HUES6 (cell line): ENCODE results near the gene GALC.

Experiments used
- H3K27ac ChIP-seq: 2 replicates; pipeline ENCODE4 v1.7.0; 2013; ENCODE audit warnings: low read depth, mild to moderate bottlenecking, low read length, inconsistent platforms
- H3K27me3 ChIP-seq: 2 replicates; pipeline ENCODE4 v1.6.1; 2013; ENCODE audit warnings: low read length; ENCODE audit not compliant: control insufficient read depth, insufficient read depth
- H3K36me3 ChIP-seq: 2 replicates; pipeline ENCODE4 v1.6.1; 2013; ENCODE audit warnings: low read length; ENCODE audit not compliant: control insufficient read depth, insufficient read depth
- H3K4me1 ChIP-seq: 2 replicates; pipeline ENCODE4 v1.6.1; 2013; ENCODE audit warnings: low read length; ENCODE audit not compliant: control insufficient read depth, insufficient read depth
- H3K4me3 ChIP-seq: 2 replicates; pipeline ENCODE4 v1.5.1; 2013; ENCODE audit warnings: low read depth, low read length
- H3K9ac ChIP-seq: one replicate; pipeline ENCODE4 v1.6.1; 2013; ENCODE audit warnings: mild to moderate bottlenecking, low read length
- H3K9me3 ChIP-seq: 2 replicates; pipeline ENCODE4 v1.6.1; 2013; ENCODE audit warnings: low read depth, low read length; ENCODE audit not compliant: control insufficient read depth, insufficient read depth

Gene GALC

DNA sequence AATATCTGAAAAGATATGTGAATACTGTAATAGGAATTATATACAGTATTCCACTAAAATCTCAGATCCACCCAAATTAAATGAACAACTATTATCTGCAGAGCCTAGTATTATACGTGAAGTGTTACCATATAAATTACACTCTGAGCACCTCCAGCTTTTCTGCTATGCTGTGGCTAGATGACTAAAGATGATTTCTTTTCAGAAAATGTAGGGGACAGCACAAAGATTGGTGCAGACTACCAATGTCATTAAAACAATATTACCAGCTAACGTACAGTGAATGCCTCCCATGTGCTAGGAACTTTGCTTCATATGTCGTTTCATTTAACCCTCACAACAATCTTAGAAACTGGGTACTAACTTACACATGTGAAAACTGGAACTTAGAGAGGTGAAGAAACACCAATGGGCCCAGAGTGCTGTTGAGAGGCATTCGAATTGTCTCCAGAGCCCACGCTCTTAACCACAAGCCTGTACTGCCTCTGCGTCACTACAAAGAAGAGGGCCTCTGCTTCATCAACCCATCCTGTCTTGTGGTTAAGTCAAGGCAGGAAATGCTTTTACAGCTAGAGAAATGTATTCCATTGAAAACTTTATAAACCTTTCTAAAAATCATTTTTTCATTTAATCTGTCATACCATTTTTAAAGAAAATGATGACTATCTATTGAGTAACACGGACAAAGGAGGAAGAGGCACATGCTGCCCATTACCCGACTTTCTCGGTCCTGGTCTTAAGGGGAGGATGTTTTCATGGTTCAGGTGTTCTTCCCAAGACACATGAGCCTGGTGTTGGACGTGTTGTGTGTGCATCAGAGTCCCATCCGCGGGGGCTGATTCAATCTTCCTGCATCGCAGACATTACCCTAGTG, 13.2 kb upstream of the GALC start:
- Histone ChIP-seq H3K27ac (no peak overlapping the region), H3K27me3 (no peaks in the 10 kb centered on the region), H3K4me3 (no peak overlapping the region), H3K4me1 (no peaks in the 10 kb centered on the region), H3K9me3 (no peaks in the 10 kb centered on the region), H3K36me3 (no peaks in the 10 kb centered on the region), H3K9ac (no peak overlapping the region)

DNA sequence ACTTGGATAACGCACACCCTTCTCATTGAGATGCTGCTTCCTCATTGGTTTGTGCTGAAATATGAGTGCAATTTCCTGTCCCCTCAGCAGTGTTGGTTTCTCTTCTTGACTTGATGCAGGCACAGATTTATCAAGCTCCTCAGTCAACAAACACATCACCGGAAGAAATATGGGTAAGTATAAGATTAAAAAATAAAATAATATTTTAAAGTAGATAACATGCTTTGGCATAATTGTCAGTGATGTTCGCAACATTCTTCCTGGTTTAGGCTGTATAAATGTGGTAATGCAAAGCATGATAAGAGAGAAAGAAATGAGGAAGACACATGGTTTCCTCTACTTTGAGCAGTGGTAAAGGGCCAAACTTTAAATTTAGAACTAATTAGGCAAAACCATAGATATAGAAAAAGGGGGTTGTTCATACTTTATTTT, 12.1 kb upstream of the GALC start, which contains the start of gene GPR65:
TSS of gene GPR65 (plus strand) at position 86 of the 432 bp plus-strand sequence. CDS start 5,713 bp downstream, outside the sequence.
- Histone ChIP-seq H3K36me3 (no peaks in the 10 kb centered on the region), H3K4me1 (no peaks in the 10 kb centered on the region), H3K4me3 (no peak within 1 kb of the TSS), H3K27me3 (no peaks in the 10 kb centered on the region), H3K9me3 (no peaks in the 10 kb centered on the region), H3K27ac (no peak within 1 kb of the TSS), H3K9ac (no peak within 1 kb of the TSS)

DNA sequence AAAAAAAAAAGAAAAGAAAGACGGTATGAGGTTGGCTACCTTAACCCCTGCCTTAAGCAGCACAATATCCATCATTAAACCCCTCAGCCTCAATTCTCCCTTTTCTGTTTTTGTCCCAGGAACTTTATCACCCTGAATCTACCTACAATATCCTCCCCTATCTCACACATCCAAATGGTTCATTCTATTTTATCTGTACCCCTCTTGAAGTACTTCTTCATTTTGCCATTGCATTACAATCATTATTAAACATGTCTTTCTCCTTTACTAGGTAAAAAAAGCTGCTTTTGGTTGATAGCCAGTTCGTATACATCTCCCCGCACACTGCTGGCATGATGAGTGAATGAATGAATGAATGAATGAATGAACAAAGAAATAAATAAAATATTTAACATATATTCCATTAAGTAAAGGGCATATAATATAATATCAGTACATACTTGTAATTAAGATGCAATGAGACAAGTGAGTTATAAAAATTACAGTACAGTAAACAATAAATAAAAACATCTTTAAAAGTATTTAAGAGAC, 11.6 kb upstream of the GALC start:
- no peak overlapping the region for H3K4me3 ChIP-seq
- H3K27ac ChIP-seq, result no peak overlapping the region
- H3K4me1 ChIP-seq, result no peaks in the 10 kb centered on the region
- H3K9ac ChIP-seq, result no peak overlapping the region
- no peaks in the 10 kb centered on the region for H3K27me3 ChIP-seq
- H3K36me3 ChIP-seq, result no peaks in the 10 kb centered on the region
- H3K9me3 ChIP-seq, result no peaks in the 10 kb centered on the region

DNA sequence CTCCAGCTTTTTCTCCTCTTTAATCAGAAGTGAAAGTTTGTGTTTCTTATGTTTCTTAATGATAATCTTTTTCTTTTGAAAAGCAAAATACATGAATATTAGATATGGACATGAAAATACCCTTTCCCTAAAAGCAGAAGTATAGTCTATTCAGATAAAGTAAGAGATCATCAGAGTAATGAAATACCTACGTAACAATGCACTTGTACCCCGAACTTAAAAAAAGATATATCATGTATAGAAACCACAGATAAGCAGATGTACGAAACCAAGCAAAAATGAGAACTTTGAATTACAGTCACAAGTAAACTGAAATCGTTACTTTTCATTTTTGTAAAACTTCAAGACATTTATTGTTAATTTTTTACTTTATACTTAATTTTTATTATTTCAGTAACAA, 10.4 kb upstream of the GALC start:
- no peak overlapping the region for H3K9ac ChIP-seq
- H3K27ac ChIP-seq, result no peak overlapping the region
- H3K4me1 ChIP-seq, result no peaks in the 10 kb centered on the region
- H3K27me3 ChIP-seq, result no peaks in the 10 kb centered on the region
- no peaks in the 10 kb centered on the region for H3K36me3 ChIP-seq
- no peak overlapping the region for H3K4me3 ChIP-seq
- H3K9me3 ChIP-seq, result no peaks in the 10 kb centered on the region

DNA sequence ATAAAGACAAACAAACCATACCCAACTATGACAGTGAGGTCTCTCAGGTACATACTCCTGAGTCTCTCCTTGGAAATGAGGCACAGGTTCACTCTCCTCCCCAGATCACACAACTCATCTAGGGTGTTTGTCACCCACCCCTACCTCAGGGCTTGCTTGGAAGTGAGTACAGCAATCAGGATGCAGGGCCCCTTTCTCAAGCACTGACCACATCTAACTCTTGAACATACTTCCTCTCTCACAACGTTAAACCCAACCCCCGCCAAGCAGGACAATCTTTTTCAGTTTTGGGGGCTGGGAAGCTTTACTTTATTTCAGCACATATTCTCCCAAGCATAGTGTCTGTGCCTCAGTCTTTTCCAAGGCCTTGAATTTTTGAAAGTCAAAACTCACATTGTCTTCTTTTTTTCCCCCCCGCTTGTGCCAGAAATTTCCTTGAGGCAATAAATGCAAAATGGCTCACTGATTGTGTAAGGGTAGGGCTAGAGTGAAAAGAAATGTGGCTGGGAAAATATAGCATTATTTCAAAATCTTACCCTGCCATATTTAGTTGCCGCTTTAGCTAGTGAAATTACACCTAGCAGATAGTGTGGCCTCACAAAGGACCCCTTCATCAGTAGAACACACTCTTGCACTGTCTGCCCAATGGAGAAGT, 9.6 kb upstream of the GALC start:
- H3K27ac ChIP-seq, result no peak overlapping the region
- no peaks in the 10 kb centered on the region for H3K4me1 ChIP-seq

DNA sequence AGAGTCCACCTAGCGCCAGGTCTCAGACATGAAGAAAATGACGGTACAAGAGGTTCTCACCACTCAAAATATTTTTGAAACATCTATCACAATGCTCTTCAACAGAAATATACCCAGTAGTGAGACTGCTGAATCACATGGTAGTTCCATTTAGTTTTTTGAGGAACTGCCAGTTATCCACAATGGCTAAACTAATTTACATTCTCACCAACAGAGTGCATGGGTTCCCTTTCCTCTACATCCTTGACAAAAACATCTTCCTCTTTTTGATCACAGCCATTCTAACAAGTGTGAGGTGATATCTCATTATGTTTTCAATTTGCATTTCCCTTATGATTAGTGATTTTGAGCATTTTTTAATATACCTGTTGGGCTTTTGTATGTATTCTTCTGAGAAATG, 6.3 kb upstream of the GALC start:
- Histone ChIP-seq H3K27me3 (no peaks in the 10 kb centered on the region), H3K27ac (no peak overlapping the region), H3K4me1 (peaks cover 5% of the 10 kb centered on the region; the same call in 1 of the 2 replicates), H3K36me3 (no peaks in the 10 kb centered on the region), H3K4me3 (no peak overlapping the region), H3K9me3 (no peaks in the 10 kb centered on the region), H3K9ac (no peak overlapping the region)

More for the DNA sequence above, 9.6 kb upstream of the GALC start:
- H3K9ac ChIP-seq, result no peak overlapping the region
- H3K27me3 ChIP-seq, result no peaks in the 10 kb centered on the region
- no peaks in the 10 kb centered on the region for H3K9me3 ChIP-seq
- H3K4me3 ChIP-seq, result no peak overlapping the region
- no peaks in the 10 kb centered on the region for H3K36me3 ChIP-seq

DNA sequence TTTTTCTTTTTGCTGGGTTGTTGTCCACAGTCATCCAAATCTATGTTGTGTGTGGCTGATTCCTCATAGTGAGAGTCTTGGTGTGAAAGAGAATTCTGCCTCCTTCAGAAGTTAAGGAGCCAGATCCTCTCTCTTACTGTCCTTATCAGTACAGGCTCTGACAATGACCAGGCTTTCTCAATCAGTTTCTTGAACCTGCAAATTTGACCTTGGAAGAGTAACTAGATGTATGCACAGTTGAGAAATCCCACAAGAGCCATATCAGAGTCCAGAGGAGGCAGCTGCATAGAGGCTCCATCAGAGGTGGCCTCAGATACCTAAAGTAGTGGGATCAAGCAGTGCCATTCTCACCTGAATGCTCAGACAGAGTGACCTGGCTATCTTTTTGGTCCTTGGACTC, 5.5 kb upstream of the GALC start:
- H3K4me1 ChIP-seq, result peaks cover 7% of the 10 kb centered on the region
- no peak overlapping the region for H3K27ac ChIP-seq

DNA sequence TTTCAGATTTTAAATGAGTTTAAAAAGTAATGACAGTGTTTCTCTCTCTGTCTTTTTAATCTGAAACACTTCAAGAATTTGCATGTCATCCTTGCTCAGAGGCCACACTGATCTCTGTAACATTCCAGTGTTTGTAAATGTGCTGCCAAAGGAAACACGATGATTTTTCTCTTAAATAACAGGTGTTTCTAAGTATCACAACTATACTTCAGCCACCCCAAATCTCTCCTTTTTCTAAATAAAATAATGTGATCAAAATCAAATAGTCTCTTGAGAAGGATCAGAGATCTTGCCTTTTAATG, 3.3 kb upstream of the GALC start:
- no peak overlapping the region for H3K4me3 ChIP-seq
- H3K27ac ChIP-seq, result no peak overlapping the region
- peaks cover 16% of the 10 kb centered on the region for H3K4me1 ChIP-seq
- no peak overlapping the region for H3K9ac ChIP-seq
- H3K9me3 ChIP-seq, result no peaks in the 10 kb centered on the region
- H3K36me3 ChIP-seq, result no peaks in the 10 kb centered on the region
- no peaks in the 10 kb centered on the region for H3K27me3 ChIP-seq

More for the DNA sequence above, 5.5 kb upstream of the GALC start:
- Histone ChIP-seq H3K4me3 (no peak overlapping the region), H3K36me3 (no peaks in the 10 kb centered on the region), H3K9me3 (no peaks in the 10 kb centered on the region), H3K9ac (no peak overlapping the region), H3K27me3 (no peaks in the 10 kb centered on the region)

DNA sequence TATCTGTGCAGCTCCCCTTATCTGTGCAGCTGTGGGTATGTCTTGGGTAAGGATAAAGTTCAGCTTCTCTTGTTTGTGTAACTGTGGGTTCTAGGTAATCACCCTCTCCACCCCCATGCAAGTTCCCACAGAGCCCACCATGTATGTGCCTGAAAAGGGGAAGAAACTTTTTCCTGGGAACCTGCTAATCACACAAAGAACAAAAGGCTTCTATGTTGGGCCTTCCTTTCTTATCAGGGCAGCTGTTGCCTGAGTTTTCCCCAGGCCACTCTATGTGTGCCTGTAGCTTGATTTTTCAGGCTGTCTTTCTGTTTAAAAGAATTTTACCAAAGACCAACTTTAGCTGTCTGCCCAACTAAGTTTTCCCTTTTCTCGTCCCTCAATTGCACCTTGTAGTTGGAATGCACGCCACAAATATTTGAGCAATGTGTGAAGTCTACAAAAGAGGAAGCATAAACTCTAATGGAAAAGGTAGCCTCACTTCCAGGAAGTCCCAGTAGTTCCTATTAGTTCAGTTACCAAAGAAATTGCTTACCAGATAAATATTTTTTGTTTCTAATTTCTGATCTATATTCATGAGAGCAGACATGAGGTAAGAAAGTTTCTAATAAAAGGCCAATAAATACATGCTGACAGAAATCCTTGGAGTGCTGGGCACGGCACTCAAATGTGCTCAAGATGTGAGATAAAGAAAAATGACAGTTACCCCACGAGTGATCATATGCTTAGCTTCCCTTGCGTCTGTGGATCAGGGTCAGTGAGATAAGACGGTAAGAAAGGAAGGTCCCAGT, 2.7 kb upstream of the GALC start:
- Histone ChIP-seq H3K4me1 (peaks cover 16% of the 10 kb centered on the region), H3K9me3 (no peaks in the 10 kb centered on the region), H3K36me3 (no peaks in the 10 kb centered on the region), H3K27me3 (no peaks in the 10 kb centered on the region), H3K27ac (no peak overlapping the region), H3K9ac (no peak overlapping the region), H3K4me3 (no peak overlapping the region)

DNA sequence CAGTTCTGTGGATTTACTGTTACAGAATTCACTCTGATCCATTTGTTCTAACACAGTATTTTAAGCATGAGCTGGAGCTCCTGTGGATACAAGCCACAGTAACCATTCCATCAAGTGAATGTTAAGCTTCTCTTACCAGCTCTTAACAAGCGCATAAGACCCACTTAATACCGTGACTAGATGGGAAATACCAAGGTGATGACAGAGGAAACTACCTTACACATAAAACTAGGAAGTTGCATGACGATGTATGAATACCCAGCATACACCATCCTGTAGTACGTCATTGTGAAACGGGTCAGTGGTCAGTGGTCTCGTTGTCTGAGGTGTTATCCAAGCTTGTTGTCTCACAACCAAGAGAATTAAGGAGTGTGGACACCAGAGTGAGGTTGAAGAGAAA, 2.0 kb upstream of the GALC start:
- no peak overlapping the region for H3K4me3 ChIP-seq
- no peaks in the 10 kb centered on the region for H3K36me3 ChIP-seq
- H3K9ac ChIP-seq, result no peak overlapping the region
- H3K27me3 ChIP-seq, result no peaks in the 10 kb centered on the region
- no peaks in the 10 kb centered on the region for H3K9me3 ChIP-seq
- H3K4me1 ChIP-seq, result peaks cover 16% of the 10 kb centered on the region
- no peak overlapping the region for H3K27ac ChIP-seq
